Smooth muscle cell (in vitro differentiated cells): ENCODE data around the gene PTBP1. TPM values are rescaled to one million over a fixed set of nuclear protein-coding genes. Genes with fewer than 3 reads are reported as not detected.

Source experiments
- DNase-seq: peaks from one replicate; lab custom pipeline; 2025; ENCODE audit not compliant: unreplicated experiment; lab: John Stamatoyannopoulos, UW
- H2AFZ ChIP-seq: fragments of 200-600 bp; sonication (generic); 2 replicates; pipeline ENCODE4 v1.6.0; 2016; ENCODE audit warnings: antibody characterized with exemption, low read depth, mild to moderate bottlenecking
- H3F3A ChIP-seq: fragments of 200-600 bp; sonication (generic); 2 replicates; pipeline ENCODE4 v1.6.0; 2017; ENCODE audit warnings: antibody characterized with exemption, low read depth
- H3K27ac ChIP-seq: fragments of 200-600 bp; sonication (generic); 2 replicates; pipeline ENCODE4 v1.5.1; 2016; ENCODE audit warnings: low read depth, mild to moderate bottlenecking
- H3K27me3 ChIP-seq: fragments of 200-600 bp; sonication (generic); 2 replicates; pipeline ENCODE4 v1.6.1; 2016; ENCODE audit warnings: low read depth, mild to moderate bottlenecking
- H3K36me3 ChIP-seq: fragments of 200-600 bp; sonication (generic); 2 replicates; pipeline ENCODE4 v1.5.1; 2016; ENCODE audit warnings: low read depth
- H3K4me1 ChIP-seq: fragments of 200-600 bp; sonication (generic); 2 replicates; pipeline ENCODE4 v1.5.1; 2016; ENCODE audit warnings: low read depth
- H3K4me2 ChIP-seq: fragments of 200-600 bp; sonication (generic); 2 replicates; pipeline ENCODE4 v1.6.0; 2016; ENCODE audit warnings: mild to moderate bottlenecking
- H3K4me3 ChIP-seq: fragments of 200-600 bp; sonication (generic); 2 replicates; pipeline ENCODE4 v1.5.1; 2016; ENCODE audit warnings: mild to moderate bottlenecking
- H3K79me2 ChIP-seq: fragments of 200-600 bp; sonication (generic); 2 replicates; pipeline ENCODE4 v1.6.0; 2016; ENCODE audit warnings: low read depth, mild to moderate bottlenecking
- H3K9ac ChIP-seq: fragments of 200-600 bp; sonication (generic); 2 replicates; pipeline ENCODE4 v1.6.0; 2016; ENCODE audit warnings: low read depth
- H3K9me3 ChIP-seq: fragments of 200-600 bp; sonication (generic); replicated peaks from 2 replicates; pipeline ENCODE4 v1.5.1; 2016; ENCODE audit warnings: low read depth
- H4K20me1 ChIP-seq: fragments of 200-600 bp; sonication (generic); 2 replicates; pipeline ENCODE4 v1.6.0; 2016; ENCODE audit warnings: low read depth
- WGBS: methylation state at CpG from one replicate; pipeline ENCODE4 v1.1.7; 2016; ENCODE audit warnings: low lambda C conversion rate; 5-methylcytosine and 5-hydroxymethylcytosine counted together
- polyA plus RNA-seq: library from polyadenylated mRNA; unstranded; fragments of >200 nt; fragmentation: Nextera tagmentation; extraction: Ambion mirVana; gene quantifications from 2 replicates; pipeline ENCODE4 v1.2.1, GENCODE V29; 2016
- total RNA-seq: library from RNA; depleted of rRNA; stranded (reverse); fragments of >200 nt; gene quantifications from 2 replicates; pipeline ENCODE4 v1.2.3, GENCODE V29; 2014
- TF ChIP-seq, protein P1 (sequence below): fragments of 200-600 bp; sonication (generic); IDR thresholded peaks from 2 replicates; pipeline ENCODE4 v1.5.1; 2017; ENCODE audit warnings: borderline replicate concordance, mild to moderate bottlenecking, antibody characterized with exemption; ENCODE audit not compliant: insufficient read depth, poor library complexity, severe bottlenecking

The PTBP1 gene
- total and polyA plus RNA-seq, 2 experiments from 2014 or later, result 167 to 226 TPM

DNA sequence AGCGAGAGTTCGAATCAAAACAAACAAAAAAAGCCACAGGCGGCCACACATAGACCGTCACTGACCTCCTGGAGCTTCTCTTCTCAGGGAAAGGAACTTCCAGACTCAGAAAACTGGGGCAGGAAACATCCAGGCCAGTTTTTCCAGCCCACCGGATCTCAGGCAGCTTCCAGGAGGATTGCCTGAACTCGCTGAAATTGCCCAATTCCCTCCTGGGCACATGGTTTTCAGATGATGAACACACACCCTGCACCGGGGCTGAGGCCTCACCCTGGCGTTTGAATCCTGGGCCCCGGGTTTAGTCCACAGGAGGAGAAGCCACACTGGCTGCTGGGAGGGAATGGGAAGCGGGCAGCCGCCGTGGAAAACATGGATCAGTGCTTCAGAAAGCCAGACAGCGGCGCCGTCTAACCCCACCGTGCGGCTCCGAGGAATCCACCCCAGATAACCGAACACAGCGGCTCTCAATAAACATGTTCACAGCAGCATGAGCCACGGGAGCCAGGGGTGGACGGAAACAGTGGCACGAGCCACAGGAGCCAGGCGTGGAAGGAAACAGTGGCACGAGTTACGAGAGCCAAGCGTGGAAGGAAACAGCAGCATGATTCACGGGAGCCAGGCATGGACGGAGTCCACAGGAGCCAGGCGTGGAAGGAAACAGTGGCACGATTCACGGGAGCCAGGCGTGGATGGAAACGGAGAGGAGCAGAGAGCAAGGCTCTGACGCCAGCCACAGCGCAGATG is 18.2 kb upstream of the PTBP1 start:
- Histone ChIP-seq H3K4me3 (no peak overlapping the region), H3K9me3 (no peaks in the 10 kb centered on the region), H3K27me3 (no peaks in the 10 kb centered on the region), H3K79me2 (no peaks in the 10 kb centered on the region), H4K20me1 (no peaks in the 10 kb centered on the region), H3K27ac (peak overlapping the region; percentile 41), H3K4me2 (peak overlapping the region; percentile 48), H3K36me3 (no peaks in the 10 kb centered on the region), H2AFZ (peak overlapping the region; percentile 39), H3F3A (no peaks in the 10 kb centered on the region), H3K9ac (no peak overlapping the region), H3K4me1 (peaks cover 15% of the 10 kb centered on the region)
- TF ChIP-seq, protein P1, sequence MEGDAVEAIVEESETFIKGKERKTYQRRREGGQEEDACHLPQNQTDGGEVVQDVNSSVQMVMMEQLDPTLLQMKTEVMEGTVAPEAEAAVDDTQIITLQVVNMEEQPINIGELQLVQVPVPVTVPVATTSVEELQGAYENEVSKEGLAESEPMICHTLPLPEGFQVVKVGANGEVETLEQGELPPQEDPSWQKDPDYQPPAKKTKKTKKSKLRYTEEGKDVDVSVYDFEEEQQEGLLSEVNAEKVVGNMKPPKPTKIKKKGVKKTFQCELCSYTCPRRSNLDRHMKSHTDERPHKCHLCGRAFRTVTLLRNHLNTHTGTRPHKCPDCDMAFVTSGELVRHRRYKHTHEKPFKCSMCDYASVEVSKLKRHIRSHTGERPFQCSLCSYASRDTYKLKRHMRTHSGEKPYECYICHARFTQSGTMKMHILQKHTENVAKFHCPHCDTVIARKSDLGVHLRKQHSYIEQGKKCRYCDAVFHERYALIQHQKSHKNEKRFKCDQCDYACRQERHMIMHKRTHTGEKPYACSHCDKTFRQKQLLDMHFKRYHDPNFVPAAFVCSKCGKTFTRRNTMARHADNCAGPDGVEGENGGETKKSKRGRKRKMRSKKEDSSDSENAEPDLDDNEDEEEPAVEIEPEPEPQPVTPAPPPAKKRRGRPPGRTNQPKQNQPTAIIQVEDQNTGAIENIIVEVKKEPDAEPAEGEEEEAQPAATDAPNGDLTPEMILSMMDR, result no peak
- peak; percentile 29 for DNase-seq
- WGBS, result 54% methylated on average over 36 of the region's 36 CpGs

DNA sequence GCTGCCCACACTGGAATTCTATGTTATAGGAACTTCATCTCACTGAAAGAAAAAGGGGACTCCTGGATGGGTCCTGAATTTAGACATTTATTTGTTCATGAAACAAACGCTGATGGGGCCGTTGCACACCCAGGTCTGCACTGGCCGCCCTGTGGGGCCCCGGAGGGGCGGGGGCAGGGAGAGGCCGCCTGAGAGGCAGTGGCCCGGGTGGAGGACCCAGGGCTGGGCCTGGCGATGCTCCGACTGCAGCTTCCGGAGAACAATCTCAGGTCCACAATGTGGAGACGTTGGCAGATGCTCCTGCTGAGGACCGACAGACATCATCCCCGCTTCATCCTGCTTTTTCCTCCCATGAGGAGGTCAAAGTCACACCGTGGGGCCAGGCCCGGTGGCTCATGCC is 16.3 kb upstream of the PTBP1 start:
- Histone ChIP-seq H3F3A (no peaks in the 10 kb centered on the region), H2AFZ (no peak overlapping the region), H3K4me3 (no peak overlapping the region), H3K4me1 (peaks cover 15% of the 10 kb centered on the region), H3K9me3 (no peaks in the 10 kb centered on the region), H3K4me2 (no peak overlapping the region), H4K20me1 (no peaks in the 10 kb centered on the region), H3K9ac (no peak overlapping the region), H3K79me2 (no peaks in the 10 kb centered on the region), H3K27me3 (no peaks in the 10 kb centered on the region), H3K36me3 (no peaks in the 10 kb centered on the region), H3K27ac (no peak overlapping the region)
- TF ChIP-seq, protein P1, result no peak
- 96% methylated on average over 15 of the region's 15 CpGs for WGBS
- no peak for DNase-seq

DNA sequence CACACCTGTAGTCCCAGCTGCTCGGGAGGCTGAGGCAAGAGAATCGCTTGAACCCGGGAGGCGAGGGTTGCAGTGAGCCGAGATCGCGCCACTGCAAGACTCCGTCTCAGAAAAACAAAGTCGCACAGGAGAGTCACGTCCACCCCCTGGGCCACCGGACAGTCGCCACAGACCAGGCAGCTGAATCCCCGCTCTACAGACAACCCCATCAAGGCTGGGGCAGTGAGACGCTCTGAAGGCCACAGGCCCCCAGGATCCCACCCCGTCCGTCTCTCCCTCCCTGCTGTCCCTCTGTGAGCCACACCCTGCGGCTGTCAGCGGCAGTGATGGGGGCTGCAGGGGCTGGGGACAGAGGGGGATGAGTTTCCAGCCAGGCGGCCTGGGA is 15.5 kb upstream of the PTBP1 start:
- H3K79me2 ChIP-seq, result no peaks in the 10 kb centered on the region
- peaks cover 15% of the 10 kb centered on the region for H3K4me1 ChIP-seq
- DNase-seq, result no peak
- TF ChIP-seq, protein P1, result no peak
- no peaks in the 10 kb centered on the region for H4K20me1 ChIP-seq
- H3K27me3 ChIP-seq, result no peaks in the 10 kb centered on the region
- H2AFZ ChIP-seq, result no peak overlapping the region
- H3K4me2 ChIP-seq, result peak overlapping the region; percentile 82
- no peaks in the 10 kb centered on the region for H3F3A ChIP-seq
- no peak overlapping the region for H3K9ac ChIP-seq
- H3K4me3 ChIP-seq, result peak overlapping the region; percentile 42
- WGBS, result 91% methylated on average over 17 of the region's 19 CpGs
- no peak overlapping the region for H3K27ac ChIP-seq
- H3K36me3 ChIP-seq, result no peaks in the 10 kb centered on the region
- no peaks in the 10 kb centered on the region for H3K9me3 ChIP-seq
